HepG2 (cell line): Measurements from ENCODE around the gene GUSB. TPM values are rescaled to one million over a fixed set of nuclear protein-coding genes. Genes with fewer than 3 reads are reported as not detected.

ENCODE experiments used
- CBX2 ChIP-seq, 2 experiments: fragments of 200-600 bp in 1 of 2; sonication (generic); formaldehyde crosslinking in 1 of 2; IDR thresholded peaks; 2 replicates each; pipeline versions ENCODE4 v1.7.0 to v1.8.1; 2018 to 2022; ENCODE audit warnings: low read depth in 2 of 2, low read length in 1 of 2, mild to moderate bottlenecking in 1 of 2, missing genetic modification reagents in 1 of 2
- CREM ChIP-seq, 2 experiments: sonication (generic) in 1 of 2; formaldehyde crosslinking in 1 of 2; IDR thresholded peaks; 2 replicates each; pipeline versions ENCODE4 v1.4.0 to v1.6.1; 2016 to 2020; ENCODE audit warnings: antibody characterized with exemption in 1 of 2, mild to moderate bottlenecking in 1 of 2, missing genetic modification reagents in 1 of 2
- DR1 ChIP-seq: sonication (generic); formaldehyde crosslinking; IDR thresholded peaks from 2 replicates; pipeline ENCODE4 v1.8.0; 2021; ENCODE audit warnings: mild to moderate bottlenecking, missing genetic modification reagents, inconsistent platforms
- HDAC2 ChIP-seq: sonication (generic); formaldehyde crosslinking; IDR thresholded peaks from 2 replicates; pipeline ENCODE4 v1.4.0; 2020; ENCODE audit warnings: missing genetic modification reagents
- HDAC6 ChIP-seq: fragments of 200-600 bp; sonication (generic); IDR thresholded peaks from 2 replicates; pipeline ENCODE4 v1.7.0; 2017; ENCODE audit warnings: mild to moderate bottlenecking, antibody characterized with exemption, low read length, low read depth
- HNRNPL ChIP-seq: fragments of 200-400 bp; formaldehyde crosslinking; IDR thresholded peaks from 2 replicates; pipeline ENCODE4 v1.6.1; 2017; ENCODE audit warnings: mild to moderate bottlenecking, low read depth, low read length
- KLF12 ChIP-seq: sonication (generic); formaldehyde crosslinking; IDR thresholded peaks from 2 replicates; pipeline ENCODE4 v1.4.0; 2020; ENCODE audit warnings: missing genetic modification reagents, borderline replicate concordance
- KLF9 ChIP-seq: IDR thresholded peaks from 2 replicates; pipeline ENCODE4 v1.6.1; 2016; ENCODE audit warnings: low read depth
- MAFG ChIP-seq: sonication (generic); formaldehyde crosslinking; IDR thresholded peaks from 2 replicates; pipeline ENCODE4 v1.5.1; 2020; ENCODE audit warnings: mild to moderate bottlenecking, missing genetic modification reagents
- SNRNP70 ChIP-seq: fragments of 200-400 bp; formaldehyde crosslinking; IDR thresholded peaks from 2 replicates; pipeline ENCODE4 v1.6.1; 2017; ENCODE audit warnings: mild to moderate bottlenecking, low read depth, low read length, moderate library complexity
- ZFP82 ChIP-seq: sonication (generic); formaldehyde crosslinking; IDR thresholded peaks from 2 replicates; pipeline ENCODE4 v1.5.1; 2020; ENCODE audit warnings: mild to moderate bottlenecking, missing genetic modification reagents, borderline replicate concordance
- ZFP90 ChIP-seq: sonication (generic); formaldehyde crosslinking; IDR thresholded peaks from 2 replicates; pipeline ENCODE4 v1.8.0; 2022; ENCODE audit warnings: missing genetic modification reagents, mild to moderate bottlenecking, inconsistent platforms, borderline replicate concordance
- ZNF224 ChIP-seq: sonication (generic); formaldehyde crosslinking; IDR thresholded peaks from 2 replicates; pipeline ENCODE4 v1.5.0; 2020; ENCODE audit warnings: mild to moderate bottlenecking, missing genetic modification reagents
- ZNF24 ChIP-seq: fragments of 450-650 bp; IDR thresholded peaks from 2 replicates; pipeline ENCODE4 v1.6.1; 2017; ENCODE audit warnings: antibody characterized with exemption, mild to moderate bottlenecking
- ZNF276 ChIP-seq: sonication (generic); formaldehyde crosslinking; IDR thresholded peaks from 2 replicates; pipeline ENCODE4 v1.4.0; 2020; ENCODE audit warnings: mild to moderate bottlenecking, low read depth, missing genetic modification reagents
- ZNF510 ChIP-seq: sonication (generic); formaldehyde crosslinking; IDR thresholded peaks from 2 replicates; pipeline ENCODE4 v1.4.0; 2020; ENCODE audit warnings: low read depth, mild to moderate bottlenecking, missing genetic modification reagents
- ZNF563 ChIP-seq: sonication (generic); formaldehyde crosslinking; IDR thresholded peaks from 2 replicates; pipeline ENCODE4 v1.8.0; 2022; ENCODE audit warnings: mild to moderate bottlenecking, moderate library complexity, missing genetic modification reagents
- ZNF569 ChIP-seq: sonication (generic); formaldehyde crosslinking; IDR thresholded peaks from 2 replicates; pipeline ENCODE4 v1.5.0; 2020; ENCODE audit warnings: mild to moderate bottlenecking, missing genetic modification reagents, moderate library complexity, borderline replicate concordance
- ZNF652 ChIP-seq: IDR thresholded peaks from 2 replicates; pipeline ENCODE4 v1.6.1; 2016; ENCODE audit warnings: low read depth, borderline replicate concordance
- polyA plus RNA-seq, 8 experiments: library from polyadenylated mRNA; depleted of rRNA in 3 of 8; stranded (reverse) in 7 of 8; unstranded in 1 of 8; fragments of >200 nt; fragmentation: Illumina TruSeq in 4 of 8; extraction: Trizol in 4 of 8; gene quantifications; 2 replicates each; pipeline versions ENCODE4 v1.2.1 to v1.2.3, GENCODE V29; 2011 to 2016; ENCODE audit warnings: low read depth in 4 of 8, missing spikeins in 1 of 8, mixed read lengths in 1 of 8; ENCODE audit not compliant: insufficient read depth in 1 of 8
- total RNA-seq, 5 experiments: library from RNA; depleted of rRNA; stranded (reverse); fragments of >200 nt; fragmentation: Illumina TruSeq; extraction: Trizol; gene quantifications; 2 replicates each; pipeline ENCODE4 v1.2.3, GENCODE V29; 2016; ENCODE audit warnings: low read depth in 1 of 5
- TF ChIP-seq, protein P1 (sequence below): sonication (generic); formaldehyde crosslinking; IDR thresholded peaks from 2 replicates; pipeline ENCODE4 v1.5.0; 2020; ENCODE audit warnings: missing genetic modification reagents, mild to moderate bottlenecking, borderline replicate concordance
- TF ChIP-seq, protein P2 (sequence below): sonication (generic); formaldehyde crosslinking; IDR thresholded peaks from 2 replicates; pipeline ENCODE4 v1.5.0; 2020; ENCODE audit warnings: missing genetic modification reagents
- TF ChIP-seq, protein P3 (sequence below): IDR thresholded peaks from 2 replicates; pipeline ENCODE4 v1.6.1; 2018; ENCODE audit warnings: missing genetic modification reagents, mild to moderate bottlenecking, missing compliant biosample characterization

The GUSB gene
- total and polyA plus RNA-seq, 2 of the 13 experiments (the other 11 are each of a cell fraction or from before 2014, with no cell fraction given), result 18.8 to 60.0 TPM

GRCh38 chr7:65981965-65982792, at the start of gene GUSB (continued):
- TF ChIP-seq, protein P1, sequence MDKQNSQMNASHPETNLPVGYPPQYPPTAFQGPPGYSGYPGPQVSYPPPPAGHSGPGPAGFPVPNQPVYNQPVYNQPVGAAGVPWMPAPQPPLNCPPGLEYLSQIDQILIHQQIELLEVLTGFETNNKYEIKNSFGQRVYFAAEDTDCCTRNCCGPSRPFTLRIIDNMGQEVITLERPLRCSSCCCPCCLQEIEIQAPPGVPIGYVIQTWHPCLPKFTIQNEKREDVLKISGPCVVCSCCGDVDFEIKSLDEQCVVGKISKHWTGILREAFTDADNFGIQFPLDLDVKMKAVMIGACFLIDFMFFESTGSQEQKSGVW (CRISPR knock-in tag), result no peak
- TF ChIP-seq, protein P2, sequence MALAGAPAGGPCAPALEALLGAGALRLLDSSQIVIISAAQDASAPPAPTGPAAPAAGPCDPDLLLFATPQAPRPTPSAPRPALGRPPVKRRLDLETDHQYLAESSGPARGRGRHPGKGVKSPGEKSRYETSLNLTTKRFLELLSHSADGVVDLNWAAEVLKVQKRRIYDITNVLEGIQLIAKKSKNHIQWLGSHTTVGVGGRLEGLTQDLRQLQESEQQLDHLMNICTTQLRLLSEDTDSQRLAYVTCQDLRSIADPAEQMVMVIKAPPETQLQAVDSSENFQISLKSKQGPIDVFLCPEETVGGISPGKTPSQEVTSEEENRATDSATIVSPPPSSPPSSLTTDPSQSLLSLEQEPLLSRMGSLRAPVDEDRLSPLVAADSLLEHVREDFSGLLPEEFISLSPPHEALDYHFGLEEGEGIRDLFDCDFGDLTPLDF (CRISPR knock-in tag), result peak; percentile 100
- TF ChIP-seq ZNF224 (CRISPR knock-in tag), result peak; percentile 17; the same call in 1 of the 2 replicates
- TF ChIP-seq HDAC6, result no peak
- peak; percentile 93 for TF ChIP-seq KLF9 (CRISPR knock-in tag)
- TF ChIP-seq HNRNPL, result 0 out of 2 replicates have a peak, but pooled peaks have one; percentile 41
- no peak for TF ChIP-seq SNRNP70
- no peak for TF ChIP-seq MAFG (CRISPR knock-in tag)
- peak; percentile 90 for TF ChIP-seq CREM (IDR thresholded peaks at IDR 0.05)
- TF ChIP-seq CREM (CRISPR knock-in tag; IDR thresholded peaks at IDR 0.05), result peak; percentile 85
- TF ChIP-seq ZFP82 (CRISPR knock-in tag), result peak; percentile 98
- no peak for TF ChIP-seq ZNF24
- peak; percentile 81; the same call in 1 of the 2 replicates for TF ChIP-seq ZNF276 (CRISPR knock-in tag)
- peak; percentile 75; the same call in 1 of the 2 replicates for TF ChIP-seq ZNF510 (CRISPR knock-in tag)
- TF ChIP-seq ZNF652, result no peak
- TF ChIP-seq ZNF569 (CRISPR knock-in tag), result 0 out of 2 replicates have a peak, but pooled peaks have one; percentile 84
- TF ChIP-seq ZNF563 (CRISPR knock-in tag), result peak; percentile 97
- TF ChIP-seq DR1 (CRISPR knock-in tag), result peak; percentile 96
- peak; percentile 93; the same call in 1 of the 2 replicates for TF ChIP-seq ZFP90 (CRISPR knock-in tag)
- TF ChIP-seq KLF12 (CRISPR knock-in tag), result peak; percentile 99
- TF ChIP-seq CBX2 (IDR thresholded peaks at IDR 0.05; ENCODE audit: low read depth, low read length), result no peak
- 0 out of 2 replicates have a peak, but pooled peaks have one; percentile 51 for TF ChIP-seq CBX2 (CRISPR knock-in tag; IDR thresholded peaks at IDR 0.05; ENCODE audit: low read depth)
- peak; percentile 59; the same call in 1 of the 2 replicates for TF ChIP-seq HDAC2 (CRISPR knock-in tag)
- TF ChIP-seq, protein P3, sequence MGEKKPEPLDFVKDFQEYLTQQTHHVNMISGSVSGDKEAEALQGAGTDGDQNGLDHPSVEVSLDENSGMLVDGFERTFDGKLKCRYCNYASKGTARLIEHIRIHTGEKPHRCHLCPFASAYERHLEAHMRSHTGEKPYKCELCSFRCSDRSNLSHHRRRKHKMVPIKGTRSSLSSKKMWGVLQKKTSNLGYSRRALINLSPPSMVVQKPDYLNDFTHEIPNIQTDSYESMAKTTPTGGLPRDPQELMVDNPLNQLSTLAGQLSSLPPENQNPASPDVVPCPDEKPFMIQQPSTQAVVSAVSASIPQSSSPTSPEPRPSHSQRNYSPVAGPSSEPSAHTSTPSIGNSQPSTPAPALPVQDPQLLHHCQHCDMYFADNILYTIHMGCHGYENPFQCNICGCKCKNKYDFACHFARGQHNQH, result peak; percentile 91
